ENCODE data around the gene OSBPL1A. TPM values are rescaled to one million over a fixed set of nuclear protein-coding genes. Genes with fewer than 3 reads are reported as not detected.

Gene OSBPL1A
- total and polyA plus RNA-seq, 5 donors from 2014 or later = 0.40 to 5.8 (median 2.0) TPM

- Mint-ChIP-seq H3K4me3 (no peak overlapping the region), H3K27ac (no peak overlapping the region), H3K36me3 (no peaks in the 10 kb centered on the region), H3K27me3 (peaks cover 36% of the 10 kb centered on the region), H3K9me3 (peaks cover 0 to 3% (median 0%) of the 10 kb centered on the region in 7 donors), H3K4me1 (no peaks in the 10 kb centered on the region)
- ATAC-seq (ENCODE audit: low read depth in 2 of 2) (no peak), DNase-seq (no peak)
- Histone ChIP-seq H3K9me3 (ENCODE audit: control insufficient read depth in 2 of 2, low read length in 2 of 2) (no peaks in the 10 kb centered on the region), H3K4me1 (ENCODE audit: control insufficient read depth, insufficient read depth, low read length, poor library complexity, severe bottlenecking) (no peaks in the 10 kb centered on the region), H3K27ac (ENCODE audit: insufficient read depth, low read length, poor library complexity, severe bottlenecking) (no peak overlapping the region), H3K27me3 (ENCODE audit: control insufficient read depth, insufficient read depth, low read length) (peaks cover 5% of the 10 kb centered on the region), H3K4me3 (ENCODE audit: low read depth, low read length) (no peak overlapping the region), H3K36me3 (ENCODE audit: control insufficient read depth, insufficient read depth, low read length) (no peaks in the 10 kb centered on the region)
Measured at GRCh38 chr18:24214144-24214543, 183.5 kb downstream of the OSBPL1A start.

- H3K9me3 ChIP-seq (ENCODE audit: control insufficient read depth in 2 of 2, low read length in 2 of 2) = no peaks in the 10 kb centered on the region
- peaks cover 0 to 3% (median 0%) of the 10 kb centered on the region in 7 donors for H3K9me3 Mint-ChIP-seq
- DNase-seq (no peak), ATAC-seq (ENCODE audit: low read depth in 2 of 2) (no peak)
- H3K4me3 Mint-ChIP-seq = no peak overlapping the region
- H3K27me3 Mint-ChIP-seq = peaks cover 45% of the 10 kb centered on the region
- H3K4me3 ChIP-seq (ENCODE audit: low read depth, low read length) = no peak overlapping the region
- H3K4me1 Mint-ChIP-seq = no peaks in the 10 kb centered on the region
- no peaks in the 10 kb centered on the region for H3K36me3 Mint-ChIP-seq
- no peak overlapping the region for H3K27ac Mint-ChIP-seq
- peaks cover 11% of the 10 kb centered on the region for H3K27me3 ChIP-seq (ENCODE audit: control insufficient read depth, insufficient read depth, low read length)
- H3K27ac ChIP-seq (ENCODE audit: insufficient read depth, low read length, poor library complexity, severe bottlenecking) = no peak overlapping the region
- no peaks in the 10 kb centered on the region for H3K36me3 ChIP-seq (ENCODE audit: control insufficient read depth, insufficient read depth, low read length)
- H3K4me1 ChIP-seq (ENCODE audit: control insufficient read depth, insufficient read depth, low read length, poor library complexity, severe bottlenecking) = no peaks in the 10 kb centered on the region
Measured at GRCh38 chr18:24212939-24213338, 184.7 kb downstream of the OSBPL1A start.

- no peaks in the 10 kb centered on the region for H3K9me3 ChIP-seq (ENCODE audit: control insufficient read depth in 2 of 2, low read length in 2 of 2)
Measured at GRCh38 chr18:24209558-24209957, 188.1 kb downstream of the OSBPL1A start.

GRCh38 chr18:24208270-24209035 lies 189.2 kb downstream of the OSBPL1A start:
- Histone ChIP-seq H3K4me3 (ENCODE audit: low read depth, low read length) (no peak overlapping the region), H3K27ac (ENCODE audit: insufficient read depth, low read length, poor library complexity, severe bottlenecking) (no peak overlapping the region), H3K36me3 (ENCODE audit: control insufficient read depth, insufficient read depth, low read length) (no peaks in the 10 kb centered on the region), H3K4me1 (ENCODE audit: control insufficient read depth, insufficient read depth, low read length, poor library complexity, severe bottlenecking) (no peaks in the 10 kb centered on the region), H3K27me3 (ENCODE audit: control insufficient read depth, insufficient read depth, low read length) (peaks cover 11% of the 10 kb centered on the region), H3K9me3 (ENCODE audit: control insufficient read depth in 2 of 2, low read length in 2 of 2) (no peaks in the 10 kb centered on the region)
- no peaks in the 10 kb centered on the region for H3K4me1 Mint-ChIP-seq
- no peak overlapping the region for H3K4me3 Mint-ChIP-seq
- H3K36me3 Mint-ChIP-seq = no peaks in the 10 kb centered on the region
- ATAC-seq (ENCODE audit: low read depth in 2 of 2) (no peak), DNase-seq (no peak)
- H3K27ac Mint-ChIP-seq = no peak overlapping the region
- H3K27me3 Mint-ChIP-seq = peaks cover 49% of the 10 kb centered on the region
- no peaks in the 10 kb centered on the region for H3K9me3 Mint-ChIP-seq

More at GRCh38 chr18:24209558-24209957, 188.1 kb downstream of the OSBPL1A start:
- ATAC-seq (ENCODE audit: low read depth in 2 of 2) (no peak), DNase-seq (no peak)
- no peak overlapping the region for H3K4me3 Mint-ChIP-seq
- no peaks in the 10 kb centered on the region for H3K9me3 Mint-ChIP-seq
- H3K27ac Mint-ChIP-seq = no peak overlapping the region
- Histone ChIP-seq H3K4me1 (ENCODE audit: control insufficient read depth, insufficient read depth, low read length, poor library complexity, severe bottlenecking) (no peaks in the 10 kb centered on the region), H3K4me3 (ENCODE audit: low read depth, low read length) (no peak overlapping the region), H3K27me3 (ENCODE audit: control insufficient read depth, insufficient read depth, low read length) (peaks cover 11% of the 10 kb centered on the region), H3K27ac (ENCODE audit: insufficient read depth, low read length, poor library complexity, severe bottlenecking) (no peak overlapping the region), H3K36me3 (ENCODE audit: control insufficient read depth, insufficient read depth, low read length) (no peaks in the 10 kb centered on the region)
- peaks cover 47% of the 10 kb centered on the region for H3K27me3 Mint-ChIP-seq
- H3K4me1 Mint-ChIP-seq = no peaks in the 10 kb centered on the region
- no peaks in the 10 kb centered on the region for H3K36me3 Mint-ChIP-seq

- ATAC-seq (ENCODE audit: low read depth in 2 of 2) = no peak
- peaks cover 49% of the 10 kb centered on the region for H3K27me3 Mint-ChIP-seq
Measured at GRCh38 chr18:24204904-24205303, 192.7 kb downstream of the OSBPL1A start.

GRCh38 chr18:24201699-24202687 lies 195.6 kb downstream of the OSBPL1A start:
- no peak for DNase-seq
- Mint-ChIP-seq H3K27ac (no peak overlapping the region), H3K4me1 (no peaks in the 10 kb centered on the region), H3K27me3 (peaks cover 37% of the 10 kb centered on the region), H3K36me3 (no peaks in the 10 kb centered on the region), H3K4me3 (no peak overlapping the region), H3K9me3 (no peaks in the 10 kb centered on the region)
- H3K4me1 ChIP-seq (ENCODE audit: control insufficient read depth, insufficient read depth, low read length, poor library complexity, severe bottlenecking) = no peaks in the 10 kb centered on the region
- no peaks in the 10 kb centered on the region for H3K27me3 ChIP-seq (ENCODE audit: control insufficient read depth, insufficient read depth, low read length)
- no peaks in the 10 kb centered on the region for H3K36me3 ChIP-seq (ENCODE audit: control insufficient read depth, insufficient read depth, low read length)
- no peak overlapping the region for H3K27ac ChIP-seq (ENCODE audit: insufficient read depth, low read length, poor library complexity, severe bottlenecking)
- H3K4me3 ChIP-seq (ENCODE audit: low read depth, low read length) = no peak overlapping the region
- H3K9me3 ChIP-seq (ENCODE audit: control insufficient read depth in 2 of 2, low read length in 2 of 2) = no peaks in the 10 kb centered on the region
- ATAC-seq (ENCODE audit: low read depth in 2 of 2) = no peak

More at GRCh38 chr18:24204904-24205303, 192.7 kb downstream of the OSBPL1A start:
- Mint-ChIP-seq H3K4me3 (no peak overlapping the region), H3K4me1 (no peaks in the 10 kb centered on the region), H3K9me3 (no peaks in the 10 kb centered on the region), H3K27ac (no peak overlapping the region), H3K36me3 (no peaks in the 10 kb centered on the region)
- Histone ChIP-seq H3K4me1 (ENCODE audit: control insufficient read depth, insufficient read depth, low read length, poor library complexity, severe bottlenecking) (no peaks in the 10 kb centered on the region), H3K27me3 (ENCODE audit: control insufficient read depth, insufficient read depth, low read length) (peaks cover 11% of the 10 kb centered on the region), H3K4me3 (ENCODE audit: low read depth, low read length) (no peak overlapping the region), H3K27ac (ENCODE audit: insufficient read depth, low read length, poor library complexity, severe bottlenecking) (no peak overlapping the region), H3K36me3 (ENCODE audit: control insufficient read depth, insufficient read depth, low read length) (no peaks in the 10 kb centered on the region), H3K9me3 (ENCODE audit: control insufficient read depth in 2 of 2, low read length in 2 of 2) (no peaks in the 10 kb centered on the region)
- no peak for DNase-seq

GRCh38 chr18:24200494-24201290 lies 196.9 kb downstream of the OSBPL1A start:
- ATAC-seq (ENCODE audit: low read depth in 2 of 2) (no peak), DNase-seq (no peak)
- Histone ChIP-seq H3K9me3 (ENCODE audit: control insufficient read depth in 2 of 2, low read length in 2 of 2) (no peaks in the 10 kb centered on the region), H3K27me3 (ENCODE audit: control insufficient read depth, insufficient read depth, low read length) (no peaks in the 10 kb centered on the region), H3K4me1 (ENCODE audit: control insufficient read depth, insufficient read depth, low read length, poor library complexity, severe bottlenecking) (no peaks in the 10 kb centered on the region), H3K4me3 (ENCODE audit: low read depth, low read length) (no peak overlapping the region), H3K36me3 (ENCODE audit: control insufficient read depth, insufficient read depth, low read length) (no peaks in the 10 kb centered on the region), H3K27ac (ENCODE audit: insufficient read depth, low read length, poor library complexity, severe bottlenecking) (no peak overlapping the region)
- Mint-ChIP-seq H3K36me3 (no peaks in the 10 kb centered on the region), H3K4me1 (no peaks in the 10 kb centered on the region), H3K27me3 (peaks cover 26% of the 10 kb centered on the region), H3K27ac (no peak overlapping the region), H3K9me3 (no peaks in the 10 kb centered on the region), H3K4me3 (no peak overlapping the region)

Measured in CD4-positive, CD25-positive, alpha-beta regulatory T cell (primary cell).